Measurements from ENCODE around the gene IDNK.
"Not testable (repeated sequence)": the region's sequence is repeated elsewhere in the genome, so short reads cannot be mapped to it uniquely, and the experiment has no call there.

The IDNK gene

GRCh38 chr9:83622939-83623678 lies at the start of gene IDNK:
Gene IDNK (plus strand): TSS chr9:83623143. CDS start chr9:83623172, 29 bp downstream.
- no peak for DNase-seq

GRCh38 chr9:83574482-83574881 lies 48.5 kb upstream of the IDNK start:
- no peak for DNase-seq

GRCh38 chr9:83582029-83582428 lies 40.9 kb upstream of the IDNK start:
- no peak for DNase-seq

- no peak for DNase-seq
Observed at GRCh38 chr9:83583151-83584014, 39.6 kb upstream of the IDNK start.

- no peak for DNase-seq
Observed at GRCh38 chr9:83584995-83585394, 37.9 kb upstream of the IDNK start.

GRCh38 chr9:83588256-83588655 lies 34.7 kb upstream of the IDNK start:
- DNase-seq, result no peak

GRCh38 chr9:83596899-83597504 lies 25.9 kb upstream of the IDNK start:
- no peak for DNase-seq

- no peak for DNase-seq
Observed at GRCh38 chr9:83598487-83598886, 24.5 kb upstream of the IDNK start.

GRCh38 chr9:83599071-83599470 lies 23.9 kb upstream of the IDNK start:
- DNase-seq, result no peak

- no peak for DNase-seq
Observed at GRCh38 chr9:83601463-83601862, 21.5 kb upstream of the IDNK start.

- DNase-seq, result not testable (repeated sequence)
Observed at GRCh38 chr9:83607620-83608019, 15.3 kb upstream of the IDNK start.

GRCh38 chr9:83613298-83613697 lies 9.6 kb upstream of the IDNK start:
- DNase-seq, result not testable (repeated sequence)

- no peak for DNase-seq
Observed at GRCh38 chr9:83617299-83617698, 5.6 kb upstream of the IDNK start.

- no peak for DNase-seq
Observed at GRCh38 chr9:83620841-83621636, 1.9 kb upstream of the IDNK start.

- no peak for DNase-seq
Observed at GRCh38 chr9:83622433-83622938, 457 bp upstream of the IDNK start.

GRCh38 chr9:83623679-83624076 lies 735 bp downstream of the IDNK start:
- no peak for DNase-seq

GRCh38 chr9:83625178-83625577 lies 2.2 kb downstream of the IDNK start:
- no peak for DNase-seq

- DNase-seq, result no peak
Observed at GRCh38 chr9:83628540-83628939, 5.6 kb downstream of the IDNK start.

GRCh38 chr9:83629433-83630104 lies 6.6 kb downstream of the IDNK start:
- no peak for DNase-seq

- no peak for DNase-seq
Observed at GRCh38 chr9:83630938-83631457, 8.1 kb downstream of the IDNK start.

- no peak for DNase-seq
Observed at GRCh38 chr9:83633255-83633654, 10.3 kb downstream of the IDNK start.

- no peak for DNase-seq
Observed at GRCh38 chr9:83633676-83634075, 10.7 kb downstream of the IDNK start.
